HUDEP-2 (cell line): Measurements from ENCODE around the gene GPR4.

Experiments
- DNase-seq, 76 experiments: peaks; one replicate each; lab custom pipeline; 2025; ENCODE audit not compliant: unreplicated experiment in 76 of 76; lab: John Stamatoyannopoulos, UW

GPR4 gene

GRCh38 chr19:45591004-45591637 is 10.9 kb downstream of the GPR4 start:
- DNase-seq, result peak in 50 of 76 experiments; percentile 9 to 67 (median 50)

GRCh38 chr19:45590300-45591003 is 11.6 kb downstream of the GPR4 start:
- DNase-seq, result no peak

GRCh38 chr19:45589768-45590167 is 12.2 kb downstream of the GPR4 start:
- no peak for DNase-seq

- DNase-seq, result no peak
Measured at GRCh38 chr19:45587873-45588272, 14.1 kb downstream of the GPR4 start.

- no peak for DNase-seq
Measured at GRCh38 chr19:45585158-45585577, 16.8 kb downstream of the GPR4 start.

GRCh38 chr19:45584332-45585157 is 17.5 kb downstream of the GPR4 start, which contains the start of gene OPA3:
TSS of gene OPA3 (minus strand) at chr19:45584802. CDS start at chr19:45584764, 38 bp downstream.
- peak; percentile 85 to 100 (median 100) for DNase-seq

- no peak for DNase-seq
Measured at GRCh38 chr19:45581576-45581975, 20.4 kb downstream of the GPR4 start.

GRCh38 chr19:45578861-45579260 is 23.2 kb downstream of the GPR4 start:
- DNase-seq, result no peak

- peak in 1 of 76 experiments; percentile 28 for DNase-seq
Measured at GRCh38 chr19:45577111-45577905, 24.7 kb downstream of the GPR4 start.

GRCh38 chr19:45576682-45577081 is 25.3 kb downstream of the GPR4 start:
- DNase-seq, result no peak

GRCh38 chr19:45575216-45575615 is 26.8 kb downstream of the GPR4 start:
- DNase-seq, result no peak

- DNase-seq, result no peak
Measured at GRCh38 chr19:45574526-45574925, 27.5 kb downstream of the GPR4 start.

- no peak for DNase-seq
Measured at GRCh38 chr19:45571457-45572220, 30.4 kb downstream of the GPR4 start.

- DNase-seq, result peak in 55 of 76 experiments; percentile 17 to 84 (median 49)
Measured at GRCh38 chr19:45569619-45570421, 32.2 kb downstream of the GPR4 start.

- no peak for DNase-seq
Measured at GRCh38 chr19:45568732-45569131, 33.3 kb downstream of the GPR4 start.

- no peak for DNase-seq
Measured at GRCh38 chr19:45567609-45568008, 34.4 kb downstream of the GPR4 start.

- no peak for DNase-seq
Measured at GRCh38 chr19:45564131-45564780, 37.8 kb downstream of the GPR4 start.

- no peak for DNase-seq
Measured at GRCh38 chr19:45560686-45561085, 41.3 kb downstream of the GPR4 start.
